HepG2 (cell line): ENCODE measurements around the gene S1PR2. TPM values are rescaled to one million over a fixed set of nuclear protein-coding genes. Genes with fewer than 3 reads are reported as not detected.
A peak's percentile ranks its signal among the peaks of the same experiment; 100 is the strongest.

Experiments
- ERF ChIP-seq: IDR thresholded peaks from 2 replicates; pipeline ENCODE4 v1.6.1; 2018; ENCODE audit warnings: missing biosample characterization, missing genetic modification reagents
- GABPB1 ChIP-seq: IDR thresholded peaks from 2 replicates; pipeline ENCODE4 v1.6.1; 2016; ENCODE audit warnings: mild to moderate bottlenecking, missing genetic modification reagents, moderate library complexity, missing compliant biosample characterization
- HDAC1 ChIP-seq: sonication (generic); formaldehyde crosslinking; IDR thresholded peaks from 2 replicates; pipeline ENCODE4 v1.5.1; 2020; ENCODE audit warnings: mild to moderate bottlenecking, missing genetic modification reagents
- HNRNPK ChIP-seq: fragments of 200-400 bp; formaldehyde crosslinking; IDR thresholded peaks from 2 replicates; pipeline ENCODE4 v1.6.1; 2018; ENCODE audit warnings: low read length, low read depth, moderate library complexity, mild to moderate bottlenecking; ENCODE audit not compliant: poor library complexity, severe bottlenecking
- MAZ ChIP-seq, 2 experiments: sonication (generic) in 1 of 2; formaldehyde crosslinking in 1 of 2; IDR thresholded peaks; 2 replicates each; pipeline versions ENCODE4 v1.5.0 to v1.6.1; 2012 to 2020; ENCODE audit warnings: low read depth in 2 of 2, mild to moderate bottlenecking in 2 of 2, borderline replicate concordance in 1 of 2, improper control_type of control experiment in 1 of 2, low read length in 1 of 2, missing genetic modification reagents in 1 of 2, moderate library complexity in 1 of 2
- MXD1 ChIP-seq: sonication (generic); formaldehyde crosslinking; IDR thresholded peaks from 2 replicates; pipeline ENCODE4 v1.4.0; 2020; ENCODE audit warnings: mild to moderate bottlenecking, missing genetic modification reagents
- U2AF1 ChIP-seq: fragments of 200-400 bp; formaldehyde crosslinking; optimal IDR thresholded peaks from 2 replicates; pipeline ENCODE3; 2017; ENCODE audit warnings: mild to moderate bottlenecking, low read depth, low read length
- ZBTB40 ChIP-seq, 2 experiments: fragments of 450-650 bp in 1 of 2; sonication (generic) in 1 of 2; formaldehyde crosslinking in 1 of 2; IDR thresholded peaks; 2 replicates each; pipeline versions ENCODE4 v1.6.1 to v1.8.0; 2016 to 2022; ENCODE audit warnings: antibody characterized with exemption in 1 of 2, mild to moderate bottlenecking in 1 of 2, missing genetic modification reagents in 1 of 2
- ZC3H4 ChIP-seq: sonication (generic); formaldehyde crosslinking; IDR thresholded peaks from 2 replicates; pipeline ENCODE4 v1.4.0; 2020; ENCODE audit warnings: missing genetic modification reagents, borderline replicate concordance
- ZFP1 ChIP-seq: IDR thresholded peaks from 2 replicates; pipeline ENCODE4 v1.6.1; 2016
- ZNF546 ChIP-seq: sonication (generic); formaldehyde crosslinking; conservative IDR thresholded peaks from 2 replicates; pipeline ENCODE4 v1.8.1; 2023; ENCODE audit warnings: mild to moderate bottlenecking, missing genetic modification reagents
- ZNF687 ChIP-seq: sonication (generic); formaldehyde crosslinking; IDR thresholded peaks from 2 replicates; pipeline ENCODE4 v1.5.1; 2020; ENCODE audit warnings: mild to moderate bottlenecking, missing genetic modification reagents, moderate library complexity
- ZSCAN21 ChIP-seq: sonication (generic); formaldehyde crosslinking; IDR thresholded peaks from 2 replicates; pipeline ENCODE4 v1.8.0; 2022; ENCODE audit warnings: mild to moderate bottlenecking, missing genetic modification reagents, moderate library complexity, borderline replicate concordance
- polyA plus RNA-seq, 8 experiments: library from polyadenylated mRNA; depleted of rRNA in 3 of 8; stranded (reverse) in 7 of 8; unstranded in 1 of 8; fragments of >200 nt; fragmentation: Illumina TruSeq in 4 of 8; extraction: Trizol in 4 of 8; gene quantifications; 2 replicates each; pipeline versions ENCODE4 v1.2.1 to v1.2.3, GENCODE V29; 2011 to 2016; ENCODE audit warnings: low read depth in 4 of 8, missing spikeins in 1 of 8, mixed read lengths in 1 of 8; ENCODE audit not compliant: insufficient read depth in 1 of 8
- total RNA-seq, 5 experiments: library from RNA; depleted of rRNA; stranded (reverse); fragments of >200 nt; fragmentation: Illumina TruSeq; extraction: Trizol; gene quantifications; 2 replicates each; pipeline ENCODE4 v1.2.3, GENCODE V29; 2016; ENCODE audit warnings: low read depth in 1 of 5

The S1PR2 gene
- total and polyA plus RNA-seq, 2 of the 13 experiments (the other 11 are each of a cell fraction or from before 2014, with no cell fraction given): 0.91 to 1.3 TPM

- TF ChIP-seq MXD1 (peak; percentile 28; the same call in 1 of the 2 replicates), ZC3H4 (CRISPR knock-in tag) (no peak), ZNF687 (CRISPR knock-in tag) (peak; percentile 78), ZNF546 (CRISPR knock-in tag) (no peak), HNRNPK (peak; percentile 67), U2AF1 (peak; percentile 32), GABPB1 (CRISPR knock-in tag) (peak; percentile 65), HDAC1 (0 out of 2 replicates have a peak, but pooled peaks have one; percentile 16), ZBTB40 (IDR thresholded peaks at IDR 0.05) (no peak), ZBTB40 (CRISPR knock-in tag; IDR thresholded peaks at IDR 0.05) (0 out of 2 replicates have a peak, but pooled peaks have one; percentile 54), ZFP1 (CRISPR knock-in tag) (no peak), ZSCAN21 (CRISPR knock-in tag) (peak; percentile 28; the same call in 1 of the 2 replicates), ERF (CRISPR knock-in tag) (0 out of 2 replicates have a peak, but pooled peaks have one; percentile 16), MAZ (IDR thresholded peaks at IDR 0.05; ENCODE audit: borderline replicate concordance, low read depth, low read length) (no peak; the same call in 1 of the 2 replicates), MAZ (CRISPR knock-in tag; IDR thresholded peaks at IDR 0.05; ENCODE audit: low read depth) (peak; percentile 55; the same call in 1 of the 2 replicates)
Measured at GRCh38 chr19:10230861-10231611, at the start of gene S1PR2 (continued).
